Neural progenitor cell (in vitro differentiated cells): Measurements from ENCODE around the gene PRPSAP1.

Experiments used
- CTCF ChIP-seq: fragments of 200-600 bp; sonication (generic); IDR thresholded peaks from 2 replicates; pipeline ENCODE4 v1.5.1; 2017; ENCODE audit warnings: antibody characterized with exemption, mild to moderate bottlenecking
- EZH2 ChIP-seq: fragments of 200-600 bp; sonication (generic); IDR thresholded peaks from 2 replicates; pipeline ENCODE4 v1.6.1; 2017; ENCODE audit warnings: antibody characterized with exemption, mild to moderate bottlenecking, moderate library complexity

GRCh38 chr17:76395980-76396379 lies 42.3 kb upstream of the PRPSAP1 start:
- no peak for TF ChIP-seq CTCF
- TF ChIP-seq EZH2, result no peak
